HCT116 (cell line): ENCODE measurements around the gene PRKCD. TPM values are rescaled to one million over a fixed set of nuclear protein-coding genes. Genes with fewer than 3 reads are reported as not detected.

Experiments
- ATAC-seq: fragments of 200-7000 bp; cut with Tn5 transposase; 2 replicates; pipeline ENCODE4 v1.9.1; 2020; ENCODE audit warnings: mild to moderate bottlenecking, moderate library complexity
- BruUV-seq: library from RNA; stranded (reverse); fragments of 400-500 nt; replicated peaks from 2 replicates; lab custom pipeline; 2021; lab: Mats Ljungman, UMichigan
- CTCF ChIA-PET: fragments of 300-600 bp; sonication (Branson Sonifier 250); formaldehyde crosslinking; loops from one replicate; lab custom pipeline; 2021; ENCODE audit warnings: antibody characterized with exemption; lab: Charles Lee
- POLR2A ChIA-PET: fragments of 300-600, 350-600 bp; sonication (Branson Sonifier 250); formaldehyde crosslinking; loops from one replicate; lab custom pipeline; 2021; ENCODE audit warnings: antibody characterized with exemption; lab: Charles Lee
- RAD21 ChIA-PET, 2 experiments: fragments of 300-600 bp; sonication (Branson Sonifier 250); formaldehyde crosslinking; loops; one replicate each; lab custom pipeline; 2023; ENCODE audit warnings: low total read pairs in 2 of 2; ENCODE audit not compliant: uncharacterized antibody in 2 of 2, unreplicated experiment in 2 of 2, low non-redundant PET in 1 of 2; lab: Charles Lee
- DNase-seq: peaks from one replicate; pipeline ENCODE4 v3.0.0-alpha.2; 2010; ENCODE audit warnings: low read depth, low spot score
- H2AFZ ChIP-seq: fragments of 200-600 bp; shearing (Covaris generic), sonication (generic); 2 replicates; pipeline ENCODE4 v1.6.1; 2017; ENCODE audit warnings: low read depth, mixed run types, mixed read lengths, antibody characterized with exemption, low read length; ENCODE audit not compliant: poor library complexity, severe bottlenecking
- H3K27ac ChIP-seq: 2 replicates; pipeline ENCODE4 v1.5.1; 2012; ENCODE audit warnings: low read depth, low read length
- H3K27me3 ChIP-seq: fragments of 200-600 bp; sonication (generic); 2 replicates; pipeline ENCODE4 v1.6.1; 2016; ENCODE audit warnings: mixed run types, low read length, mixed read lengths; ENCODE audit not compliant: insufficient read depth
- H3K36me3 ChIP-seq, 2 experiments: fragments of 200-500 bp in 1 of 2; fragments of 200-600 bp in 1 of 2; sonication (Bioruptor generic) in 1 of 2; sonication (generic) in 1 of 2; 2 replicates each; pipeline versions ENCODE4 v1.5.1 to v1.6.1; 2014 to 2016; ENCODE audit warnings: low read length in 2 of 2, inconsistent platforms in 1 of 2, mixed read lengths in 1 of 2, mixed run types in 1 of 2; ENCODE audit not compliant: insufficient read depth in 2 of 2, control insufficient read depth in 1 of 2
- H3K4me1 ChIP-seq, 2 experiments: fragments of 200-600 bp in 1 of 2; sonication (generic) in 1 of 2; 2 replicates each; pipeline versions ENCODE4 v1.5.1 to v1.6.1; 2012 to 2017; ENCODE audit warnings: low read length in 2 of 2, inconsistent platforms in 1 of 2, mild to moderate bottlenecking in 1 of 2, mixed read lengths in 1 of 2, mixed run types in 1 of 2, moderate library complexity in 1 of 2; ENCODE audit not compliant: insufficient read depth in 2 of 2, control insufficient read depth in 1 of 2
- H3K4me2 ChIP-seq: fragments of 200-600 bp; sonication (generic); 2 replicates; pipeline ENCODE4 v1.6.1; 2017; ENCODE audit warnings: mixed run types, low read length, mixed read lengths
- H3K4me3 ChIP-seq, 2 experiments: fragments of 200-600 bp in 1 of 2; sonication (generic) in 1 of 2; replicated peaks in 1 of 2; 2 replicates each; pipeline ENCODE4 v1.5.1; 2011 to 2016; ENCODE audit warnings: low read length in 2 of 2, control low read depth in 1 of 2, low read depth in 1 of 2, mild to moderate bottlenecking in 1 of 2, mixed read lengths in 1 of 2, mixed run types in 1 of 2
- H3K79me2 ChIP-seq: fragments of 200-600 bp; sonication (generic); 2 replicates; pipeline ENCODE4 v1.6.1; 2017; ENCODE audit warnings: mild to moderate bottlenecking, mixed run types, low read length, moderate library complexity, mixed read lengths; ENCODE audit not compliant: insufficient read depth
- H3K9ac ChIP-seq: fragments of 200-600 bp; sonication (generic); 2 replicates; pipeline ENCODE4 v1.6.1; 2016; ENCODE audit warnings: low read length, mixed read lengths
- H3K9me2 ChIP-seq: fragments of 200-600 bp; sonication (generic), shearing (Covaris generic); 2 replicates; pipeline ENCODE4 v1.6.1; 2017; ENCODE audit warnings: mixed run types, mild to moderate bottlenecking, moderate library complexity; ENCODE audit not compliant: insufficient read depth
- H3K9me3 ChIP-seq, 2 experiments: fragments of 200-500 bp in 1 of 2; fragments of 200-600 bp in 1 of 2; sonication (Bioruptor generic) in 1 of 2; sonication (generic) in 1 of 2; 2 replicates each; pipeline ENCODE4 v1.6.1; 2014 to 2017; ENCODE audit warnings: low read length in 2 of 2, mixed read lengths in 2 of 2, inconsistent platforms in 1 of 2, low read depth in 1 of 2, mild to moderate bottlenecking in 1 of 2, mixed run types in 1 of 2, moderate library complexity in 1 of 2; ENCODE audit not compliant: control insufficient read depth in 1 of 2, insufficient read depth in 1 of 2
- H4K20me1 ChIP-seq: fragments of 200-600 bp; sonication (generic), shearing (Covaris generic); 2 replicates; pipeline ENCODE4 v1.6.1; 2017; ENCODE audit warnings: mixed run types, mild to moderate bottlenecking, moderate library complexity; ENCODE audit not compliant: insufficient read depth
- CBX3 ChIP-seq: IDR thresholded peaks from 2 replicates; pipeline ENCODE4 v1.6.1; 2012; ENCODE audit warnings: low read depth
- CEBPB ChIP-seq: IDR thresholded peaks from 2 replicates; pipeline ENCODE4 v1.6.1; 2012; ENCODE audit warnings: low read depth
- CTCF ChIP-seq, 3 experiments: fragments of 200-600 bp in 1 of 3; sonication (generic) in 1 of 3; IDR thresholded peaks in 2 of 3; conservative IDR thresholded peaks in 1 of 3; 2 replicates each; pipeline ENCODE4 v1.5.1; 2012 to 2017; ENCODE audit warnings: low read depth in 2 of 3, low read length in 2 of 3, antibody characterized with exemption in 1 of 3, borderline replicate concordance in 1 of 3, control low read depth in 1 of 3, mild to moderate bottlenecking in 1 of 3, mixed read lengths in 1 of 3, mixed run types in 1 of 3, moderate library complexity in 1 of 3; ENCODE audit not compliant: insufficient read depth in 1 of 3
- EGR1 ChIP-seq: IDR thresholded peaks from 2 replicates; pipeline ENCODE4 v1.6.1; 2012; ENCODE audit warnings: low read depth
- EZH2phosphoT487 ChIP-seq: fragments of 200-600 bp; IDR thresholded peaks from 2 replicates; pipeline ENCODE4 v1.6.1; 2018; ENCODE audit warnings: antibody characterized with exemption, borderline replicate concordance
- JUND ChIP-seq: IDR thresholded peaks from 2 replicates; pipeline ENCODE4 v1.6.1; 2012
- RAD21 ChIP-seq: IDR thresholded peaks from 2 replicates; pipeline ENCODE4 v1.6.1; 2012; ENCODE audit warnings: low read depth, mild to moderate bottlenecking
- SRF ChIP-seq: IDR thresholded peaks from 2 replicates; pipeline ENCODE4 v1.6.1; 2012; ENCODE audit warnings: low read depth
- YY1 ChIP-seq: IDR thresholded peaks from 2 replicates; pipeline ENCODE4 v1.6.1; 2011; ENCODE audit warnings: low read length, low read depth, moderate library complexity, mild to moderate bottlenecking; ENCODE audit not compliant: insufficient replicate concordance; ENCODE audit errors: extremely low read depth
- ZFX ChIP-seq: fragments of 450-650 bp; IDR thresholded peaks from 2 replicates; pipeline ENCODE4 v1.6.1; 2017
- ZNF274 ChIP-seq: fragments of 200-500 bp; sonication (Bioruptor generic); IDR thresholded peaks from 2 replicates; pipeline ENCODE4 v1.6.1; 2014; ENCODE audit warnings: mild to moderate bottlenecking, low read depth, low read length, inconsistent platforms
- intact Hi-C: fragments of 100-400 bp; cut with micrococcal nuclease; formaldehyde crosslinking; loops from 2 replicates; pipeline ENCODE4 v1.10.0; 2022
- total RNA-seq: library from RNA; stranded (reverse); gene quantifications from one replicate; pipeline ENCODE4 v1.2.1, GENCODE V29; 2021; ENCODE audit not compliant: unreplicated experiment
- TF ChIP-seq, protein P1 (sequence below): IDR thresholded peaks from 2 replicates; pipeline ENCODE4 v1.6.1; 2012
- TF ChIP-seq, protein P2 (sequence below): IDR thresholded peaks from 2 replicates; pipeline ENCODE4 v1.6.1; 2012

PRKCD gene
- total RNA-seq, 1 experiment from 2014 or later: 34.4 TPM

GRCh38 chr3:53182764-53183355, 21.9 kb downstream of the PRKCD start:
- Histone ChIP-seq H2AFZ (no peak overlapping the region), H3K4me2 (no peak overlapping the region), H3K9ac (no peak overlapping the region), H3K4me1 (no peaks in the 10 kb centered on the region), H3K9me2 (no peaks in the 10 kb centered on the region), H3K4me3 (no peak overlapping the region), H4K20me1 (no peaks in the 10 kb centered on the region), H3K9me3 (no peaks in the 10 kb centered on the region), H3K36me3 (peaks cover 13 to 21% of the 10 kb centered on the region in 2 experiments; a peak in 3 of 4 replicates), H3K79me2 (no peaks in the 10 kb centered on the region), H3K27me3 (no peaks in the 10 kb centered on the region), H3K27ac (no peak overlapping the region)
- ATAC-seq (no peak), DNase-seq (no peak)
- intact Hi-C loops: no loop called here
- ChIA-PET CTCF (interaction anchor here (1.0 kb wide), 1 partner anchor 12 kb away, joined by 3 read pairs; no protein-coding TSS in a partner anchor), POLR2A (no interaction called here), RAD21 (no interaction called here)
- no TSS peak for BruUV-seq
- TF ChIP-seq YY1 (no peak), ZFX (no peak), CTCF (IDR thresholded peaks at IDR 0.05 in 2 of 3, conservative IDR thresholded peaks at IDR 0.05 in 1 of 3; ENCODE audit: borderline replicate concordance in 1 of 3, insufficient read depth in 1 of 3, low read depth in 2 of 3, low read length in 2 of 3) (no peak), ZNF274 (no peak), SRF (no peak), EZH2phosphoT487 (no peak), JUND (no peak), RAD21 (no peak), CBX3 (no peak), EGR1 (no peak), CEBPB (no peak)
- TF ChIP-seq, protein P1, sequence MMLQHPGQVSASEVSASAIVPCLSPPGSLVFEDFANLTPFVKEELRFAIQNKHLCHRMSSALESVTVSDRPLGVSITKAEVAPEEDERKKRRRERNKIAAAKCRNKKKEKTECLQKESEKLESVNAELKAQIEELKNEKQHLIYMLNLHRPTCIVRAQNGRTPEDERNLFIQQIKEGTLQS: no peak
- TF ChIP-seq, protein P2, sequence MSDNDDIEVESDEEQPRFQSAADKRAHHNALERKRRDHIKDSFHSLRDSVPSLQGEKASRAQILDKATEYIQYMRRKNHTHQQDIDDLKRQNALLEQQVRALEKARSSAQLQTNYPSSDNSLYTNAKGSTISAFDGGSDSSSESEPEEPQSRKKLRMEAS: no peak
